IMR-90 (cell line): Measurements from ENCODE around the gene KCNAB1. TPM values are rescaled to one million over a fixed set of nuclear protein-coding genes. Genes with fewer than 3 reads are reported as not detected.

Source experiments
- ATAC-seq: fragments of 200-7000 bp; cut with Tn5 transposase; 2 replicates; pipeline ENCODE4 v1.9.1; 2020; ENCODE audit warnings: low read depth, mild to moderate bottlenecking, moderate library complexity
- BruUV-seq: library from RNA; stranded (reverse); fragments of 400-500 nt; replicated peaks from 2 replicates; lab custom pipeline; 2021; lab: Mats Ljungman, UMichigan
- CTCF ChIA-PET: fragments of 300-600 bp; formaldehyde crosslinking; extraction: SDS; loops from one replicate; lab custom pipeline; 2021; ENCODE audit warnings: antibody characterized with exemption; lab: Yijun Ruan, JAX
- POLR2A ChIA-PET: fragments of 300-600 bp; sonication (Branson Sonifier 250); formaldehyde crosslinking; loops from one replicate; lab custom pipeline; 2022; ENCODE audit warnings: antibody characterized with exemption; ENCODE audit not compliant: unreplicated experiment; lab: Charles Lee
- DNase-seq: peaks from one replicate; pipeline ENCODE4 v3.0.0; 2013
- H2AFZ ChIP-seq: replicated peaks from 2 replicates; pipeline ENCODE3; 2013; ENCODE audit warnings: low read length, mild to moderate bottlenecking; ENCODE audit not compliant: poor library complexity
- H2AK5ac ChIP-seq: 2 replicates; pipeline ENCODE4 v1.6.1; 2013; ENCODE audit warnings: low read depth, low read length, inconsistent platforms
- H2AK9ac ChIP-seq: replicated peaks from 2 replicates; pipeline ENCODE3; 2013; ENCODE audit warnings: mild to moderate bottlenecking, low read depth, low read length, moderate library complexity; ENCODE audit not compliant: poor library complexity
- H2BK120ac ChIP-seq: 2 replicates; pipeline ENCODE4 v1.6.1; 2013; ENCODE audit warnings: low read depth, low read length, inconsistent platforms
- H2BK15ac ChIP-seq: 3 replicates; pipeline ENCODE4 v1.6.1; 2013; ENCODE audit warnings: low read depth, low read length, inconsistent platforms
- H2BK20ac ChIP-seq: 2 replicates; pipeline ENCODE4 v1.6.1; 2013; ENCODE audit warnings: low read depth, mild to moderate bottlenecking, inconsistent platforms, low read length, moderate library complexity
- H2BK5ac ChIP-seq: 2 replicates; pipeline ENCODE4 v1.6.1; 2013; ENCODE audit warnings: mild to moderate bottlenecking, low read depth, low read length, inconsistent platforms; ENCODE audit not compliant: poor library complexity, severe bottlenecking
- H3K14ac ChIP-seq: replicated peaks from 2 replicates; pipeline ENCODE4 v1.6.1; 2013; ENCODE audit warnings: low read depth, low read length, inconsistent platforms
- H3K18ac ChIP-seq: 2 replicates; pipeline ENCODE4 v1.6.1; 2013; ENCODE audit warnings: low read depth, low read length, control low read depth
- H3K23ac ChIP-seq: 2 replicates; pipeline ENCODE4 v1.6.1; 2013; ENCODE audit warnings: low read depth, low read length, inconsistent platforms
- H3K27ac ChIP-seq: 2 replicates; pipeline ENCODE4 v1.5.1; 2013; ENCODE audit warnings: mild to moderate bottlenecking, control low read depth, low read length; ENCODE audit not compliant: insufficient read depth
- H3K27me3 ChIP-seq: 2 replicates; pipeline ENCODE4 v1.6.1; 2013; ENCODE audit warnings: low read length; ENCODE audit not compliant: control insufficient read depth, insufficient read depth
- H3K36me3 ChIP-seq: 2 replicates; pipeline ENCODE4 v1.6.1; 2013; ENCODE audit warnings: low read length, mixed read lengths; ENCODE audit not compliant: control insufficient read depth, insufficient read depth
- H3K4ac ChIP-seq: 2 replicates; pipeline ENCODE4 v1.6.1; 2013; ENCODE audit warnings: low read depth, low read length, inconsistent platforms
- H3K4me1 ChIP-seq: 2 replicates; pipeline ENCODE4 v1.6.1; 2013; ENCODE audit warnings: low read length, mixed read lengths; ENCODE audit not compliant: control insufficient read depth, insufficient read depth
- H3K4me2 ChIP-seq: 2 replicates; pipeline ENCODE4 v1.6.1; 2013; ENCODE audit warnings: low read depth, mild to moderate bottlenecking, control low read depth, low read length, moderate library complexity
- H3K4me3 ChIP-seq: 2 replicates; pipeline ENCODE4 v1.5.1; 2013; ENCODE audit warnings: low read depth, mild to moderate bottlenecking, control low read depth, low read length, moderate library complexity; ENCODE audit not compliant: insufficient read depth
- H3K56ac ChIP-seq: 2 replicates; pipeline ENCODE4 v1.6.1; 2013; ENCODE audit warnings: low read length, inconsistent platforms; ENCODE audit not compliant: insufficient read depth; ENCODE audit errors: extremely low read depth
- H3K79me1 ChIP-seq, 2 experiments: 2 replicates each; pipeline ENCODE4 v1.6.1; 2013; ENCODE audit warnings: low read length in 2 of 2, inconsistent platforms in 1 of 2, low read depth in 1 of 2
- H3K9ac ChIP-seq: 2 replicates; pipeline ENCODE4 v1.6.1; 2013; ENCODE audit warnings: low read depth, low read length, control low read depth
- H3K9me1 ChIP-seq: 2 replicates; pipeline ENCODE4 v1.6.1; 2013; ENCODE audit warnings: low read length, inconsistent platforms; ENCODE audit not compliant: insufficient read depth
- H3K9me3 ChIP-seq: 2 replicates; pipeline ENCODE4 v1.6.1; 2013; ENCODE audit warnings: low read length; ENCODE audit not compliant: control insufficient read depth, insufficient read depth
- H4K20me1 ChIP-seq: 2 replicates; pipeline ENCODE4 v1.6.1; 2013; ENCODE audit warnings: low read length, inconsistent platforms; ENCODE audit not compliant: insufficient read depth
- H4K5ac ChIP-seq: 2 replicates; pipeline ENCODE4 v1.6.1; 2013; ENCODE audit warnings: mild to moderate bottlenecking, low read depth, low read length, control low read depth
- H4K8ac ChIP-seq, 2 experiments: 2 replicates each; pipeline ENCODE4 v1.6.1; 2013; ENCODE audit warnings: low read depth in 2 of 2, low read length in 2 of 2, control low read depth in 1 of 2, inconsistent platforms in 1 of 2
- H4K91ac ChIP-seq: 2 replicates; pipeline ENCODE4 v1.6.1; 2013; ENCODE audit warnings: low read depth, low read length, inconsistent platforms; ENCODE audit not compliant: insufficient read depth
- CEBPB ChIP-seq: IDR thresholded peaks from 2 replicates; pipeline ENCODE4 v1.6.1; 2012; ENCODE audit warnings: low read depth, low read length, improper control_type of control experiment
- CHD1 ChIP-seq: IDR thresholded peaks from 2 replicates; pipeline ENCODE4 v1.6.1; 2012; ENCODE audit warnings: low read depth, low read length, improper control_type of control experiment
- ELK1 ChIP-seq: fragments of 150-350 bp; IDR thresholded peaks from 2 replicates; pipeline ENCODE4 v1.6.1; 2016; ENCODE audit warnings: low read depth, mild to moderate bottlenecking, low read length, moderate library complexity, borderline replicate concordance
- FOS ChIP-seq: fragments of 150-350 bp; IDR thresholded peaks from 2 replicates; pipeline ENCODE4 v1.6.1; 2016; ENCODE audit warnings: low read depth, low read length
- MAZ ChIP-seq: IDR thresholded peaks from 2 replicates; pipeline ENCODE4 v1.6.1; 2012; ENCODE audit warnings: low read depth, mild to moderate bottlenecking, low read length, improper control_type of control experiment, moderate library complexity, borderline replicate concordance
- NFE2L2 ChIP-seq: fragments of 150-350 bp; IDR thresholded peaks from 2 replicates; pipeline ENCODE4 v1.6.1; 2016; ENCODE audit warnings: low read depth, mild to moderate bottlenecking, low read length
- RAD21 ChIP-seq: IDR thresholded peaks from 2 replicates; pipeline ENCODE4 v1.6.1; 2012; ENCODE audit warnings: low read length, improper control_type of control experiment
- RFX5 ChIP-seq: IDR thresholded peaks from 2 replicates; pipeline ENCODE4 v1.8.0; 2012; ENCODE audit warnings: low read depth, mild to moderate bottlenecking, low read length, moderate library complexity
- USF2 ChIP-seq: fragments of 150-350 bp; IDR thresholded peaks from 2 replicates; pipeline ENCODE4 v1.6.1; 2017; ENCODE audit warnings: mild to moderate bottlenecking, antibody characterized with exemption, low read length, low read depth
- WGBS, 2 experiments: methylation state at CpG; one replicate each; pipeline versions ENCODE4 v1.1.5 to v1.1.7; 2013; ENCODE audit warnings: missing lambda C conversion rate in 2 of 2; ENCODE audit not compliant: insufficient read length in 1 of 2; ENCODE audit errors: extremely low coverage in 2 of 2; 5-methylcytosine and 5-hydroxymethylcytosine counted together
- dilution Hi-C: fragments of 300-500 bp; cut with HindIII; formaldehyde crosslinking; loops from one replicate; pipeline ENCODE4 v1.14.3; 2018; ENCODE audit warnings: low sequenced_read_pairs; ENCODE audit not compliant: unreplicated experiment
- in situ Hi-C: fragments of 300-500 bp; cut with MboI; formaldehyde crosslinking; loops from 3 replicates; pipeline ENCODE4 v1.14.3; 2019; ENCODE audit warnings: low sequenced_read_pairs, inconsistent platforms, mixed read lengths
- intact Hi-C: fragments of 100-400 bp; cut with micrococcal nuclease; formaldehyde crosslinking; loops from 2 replicates; pipeline ENCODE4 v1.10.0; 2022
- polyA plus RNA-seq, 3 experiments: library from polyadenylated mRNA; depleted of rRNA; stranded (reverse); fragments of >200 nt; gene quantifications; 2 replicates each; pipeline ENCODE4 v1.2.3, GENCODE V29; 2012; ENCODE audit warnings: low replicate concordance in 1 of 3
- total RNA-seq: library from RNA; depleted of rRNA; stranded (reverse); fragments of >200 nt; gene quantifications from 2 replicates; pipeline ENCODE4 v1.2.3, GENCODE V29; 2012
- TF ChIP-seq, protein P1 (sequence below): conservative IDR thresholded peaks from 2 replicates; pipeline ENCODE4 v1.5.1; 2012; ENCODE audit warnings: mild to moderate bottlenecking, low read depth, low read length, improper control_type of control experiment

The KCNAB1 gene
- total and polyA plus RNA-seq, 2 of the 4 experiments (the other 2 are of a cell fraction) = under 0.01 to 0.07 TPM

DNA sequence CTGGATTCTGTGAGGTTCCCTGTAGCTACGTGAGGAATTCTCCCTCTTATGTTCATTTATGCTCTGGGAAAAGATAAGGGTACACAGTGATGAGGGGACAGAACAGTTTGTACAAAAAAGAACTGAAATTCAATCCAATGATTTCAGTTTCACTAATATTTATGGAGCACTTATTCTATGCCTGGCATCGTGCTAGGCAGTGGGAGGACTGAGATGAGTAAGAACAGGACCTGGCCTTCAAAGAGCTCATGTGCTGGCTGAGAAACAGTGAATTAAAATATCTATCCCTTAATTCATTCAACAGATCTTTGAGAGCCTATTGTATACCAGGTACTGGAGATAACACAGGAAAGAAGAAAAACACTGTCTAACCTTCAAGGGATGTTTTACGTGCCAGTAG is 412.4 kb downstream of the KCNAB1 start:
- H2BK20ac ChIP-seq = no peak overlapping the region

More for the DNA sequence above, 412.4 kb downstream of the KCNAB1 start:
- no TSS peak for BruUV-seq
- TF ChIP-seq FOS (no peak), RFX5 (no peak), MAZ (no peak), CEBPB (no peak), CHD1 (no peak), USF2 (no peak), RAD21 (no peak), NFE2L2 (no peak), ELK1 (no peak)
- TF ChIP-seq, protein P1, sequence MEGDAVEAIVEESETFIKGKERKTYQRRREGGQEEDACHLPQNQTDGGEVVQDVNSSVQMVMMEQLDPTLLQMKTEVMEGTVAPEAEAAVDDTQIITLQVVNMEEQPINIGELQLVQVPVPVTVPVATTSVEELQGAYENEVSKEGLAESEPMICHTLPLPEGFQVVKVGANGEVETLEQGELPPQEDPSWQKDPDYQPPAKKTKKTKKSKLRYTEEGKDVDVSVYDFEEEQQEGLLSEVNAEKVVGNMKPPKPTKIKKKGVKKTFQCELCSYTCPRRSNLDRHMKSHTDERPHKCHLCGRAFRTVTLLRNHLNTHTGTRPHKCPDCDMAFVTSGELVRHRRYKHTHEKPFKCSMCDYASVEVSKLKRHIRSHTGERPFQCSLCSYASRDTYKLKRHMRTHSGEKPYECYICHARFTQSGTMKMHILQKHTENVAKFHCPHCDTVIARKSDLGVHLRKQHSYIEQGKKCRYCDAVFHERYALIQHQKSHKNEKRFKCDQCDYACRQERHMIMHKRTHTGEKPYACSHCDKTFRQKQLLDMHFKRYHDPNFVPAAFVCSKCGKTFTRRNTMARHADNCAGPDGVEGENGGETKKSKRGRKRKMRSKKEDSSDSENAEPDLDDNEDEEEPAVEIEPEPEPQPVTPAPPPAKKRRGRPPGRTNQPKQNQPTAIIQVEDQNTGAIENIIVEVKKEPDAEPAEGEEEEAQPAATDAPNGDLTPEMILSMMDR = no peak
- Histone ChIP-seq H4K5ac (no peak overlapping the region), H3K23ac (no peak overlapping the region), H4K20me1 (peaks cover 25% of the 10 kb centered on the region), H3K4me3 (no peak overlapping the region), H3K14ac (peak overlapping the region; percentile 73; the same call in 1 of the 2 replicates), H4K91ac (no peak overlapping the region), H2BK15ac (no peak overlapping the region), H2AFZ (no peak overlapping the region), H3K4me1 (peaks cover 16% of the 10 kb centered on the region), H2AK5ac (0 out of 2 replicates have a peak overlapping the region, but pooled peaks have one; percentile 8), H2BK120ac (no peak overlapping the region), H3K18ac (no peak overlapping the region), H3K27me3 (no peaks in the 10 kb centered on the region), H2AK9ac (no peak overlapping the region), H2BK5ac (no peak overlapping the region), H3K36me3 (no peaks in the 10 kb centered on the region), H4K8ac (no peak overlapping the region), H3K56ac (no peak overlapping the region), H3K4ac (no peak overlapping the region), H3K9ac (no peak overlapping the region), H3K27ac (no peak overlapping the region), H3K79me1 (peaks cover 0 to 22% of the 10 kb centered on the region in 2 experiments; a peak in 2 of 4 replicates), H3K4me2 (no peak overlapping the region), H3K9me3 (no peaks in the 10 kb centered on the region), H3K9me1 (peaks cover 18% of the 10 kb centered on the region)
- dilution Hi-C loops = no loop called here
- CTCF ChIA-PET = no interaction called here
- POLR2A ChIA-PET = no interaction called here
- no peak for DNase-seq
- WGBS, 2 experiments = no CpG with 5 or more reads among the region's 3 CpGs
- intact Hi-C loops = no loop called here
- no peak for ATAC-seq
- in situ Hi-C loops = loop anchor here (25.0 kb wide), 1 partner anchor 305 kb away; the partner anchor contains the start of gene LEKR1
